Measurements from ENCODE around the gene CCDC73. TPM values are rescaled to one million over a fixed set of nuclear protein-coding genes. Genes with fewer than 3 reads are reported as not detected.
A peak's percentile ranks its signal among the peaks of the same experiment; 100 is the strongest.

Gene CCDC73
- total and polyA plus RNA-seq, 2 of the 4 experiments (the other 2 are of a cell fraction): not detected

- H3K27ac ChIP-seq (ENCODE audit: insufficient read depth, low read length): no peak within 1 kb of the TSS
- H3K4ac ChIP-seq (ENCODE audit: low read depth, low read length): no peak within 1 kb of the TSS
- H3K36me3 ChIP-seq (ENCODE audit: control insufficient read depth, insufficient read depth, low read length): no peaks in the 10 kb centered on the region
- H4K5ac ChIP-seq (ENCODE audit: low read depth, low read length): no peak within 1 kb of the TSS
- peaks cover 43% of the 10 kb centered on the region for H3K27me3 ChIP-seq (ENCODE audit: control insufficient read depth, insufficient read depth, low read length)
- no peak within 1 kb of the TSS for H2BK5ac ChIP-seq (ENCODE audit: low read depth, low read length, poor library complexity, severe bottlenecking)
- intact Hi-C loops (cut with micrococcal nuclease) (no loop called here), in situ Hi-C loops (cut with MboI; ENCODE audit: low sequenced_read_pairs) (loop anchor here (25.0 kb wide), 1 partner anchor 232 kb away; no protein-coding TSS in a partner anchor), dilution Hi-C loops (cut with HindIII; ENCODE audit: low sequenced_read_pairs, unreplicated experiment) (no loop called here)
- peaks cover 4% of the 10 kb centered on the region; the same call in 1 of the 2 replicates for H3K4me1 ChIP-seq (ENCODE audit: control insufficient read depth, insufficient read depth, low read length)
- no peak within 1 kb of the TSS for H2AK9ac ChIP-seq (replicated peaks; ENCODE audit: low read depth, low read length, poor library complexity)
- H2AK5ac ChIP-seq (ENCODE audit: low read depth, low read length): no peak within 1 kb of the TSS
- H2BK20ac ChIP-seq (ENCODE audit: low read depth, low read length): no peak within 1 kb of the TSS
- H3K56ac ChIP-seq (ENCODE audit: extremely low read depth, insufficient read depth, low read length): no peak within 1 kb of the TSS
- H2BK120ac ChIP-seq (ENCODE audit: low read depth, low read length): no peak within 1 kb of the TSS
- peak within 1 kb of the TSS; percentile 92 for H3K4me3 ChIP-seq (ENCODE audit: insufficient read depth, low read depth, low read length)
- 5% methylated on average over 56 of the region's 85 CpGs; no CpG with 5 or more reads in 1 of the 2 experiments for WGBS, 2 experiments (ENCODE audit: extremely low coverage in 2 of 2, insufficient read length in 1 of 2)
- no peak within 1 kb of the TSS for H3K23ac ChIP-seq (ENCODE audit: low read depth, low read length)
- no peak within 1 kb of the TSS; the same call in 1 of the 2 replicates for H3K9ac ChIP-seq (ENCODE audit: low read depth, low read length)
- no peaks in the 10 kb centered on the region for H3K9me3 ChIP-seq (ENCODE audit: control insufficient read depth, insufficient read depth, low read length)
- ChIA-PET CTCF (interaction anchor here (0.6 kb wide), 1 partner anchor 63 kb away, joined by 3 read pairs; no protein-coding TSS in a partner anchor), POLR2A (ENCODE audit: unreplicated experiment) (no interaction called here)
- no TSS peak for BruUV-seq (replicated peaks)
- peak within 1 kb of the TSS; percentile 95 for H3K4me2 ChIP-seq (ENCODE audit: low read depth, low read length)
- ATAC-seq (ENCODE audit: low read depth) (peak; percentile 88), DNase-seq (peak; percentile 16)
- no peak within 1 kb of the TSS for H4K91ac ChIP-seq (ENCODE audit: insufficient read depth, low read depth, low read length)
- H3K79me1 ChIP-seq (ENCODE audit: low read depth in 1 of 2, low read length in 2 of 2): no peaks in the 10 kb centered on the region
- no peaks in the 10 kb centered on the region for H3K9me1 ChIP-seq (ENCODE audit: insufficient read depth, low read length)
- H4K8ac ChIP-seq (ENCODE audit: low read depth in 2 of 2, low read length in 2 of 2): no peak within 1 kb of the TSS
- H4K20me1 ChIP-seq (ENCODE audit: insufficient read depth, low read length): no peaks in the 10 kb centered on the region
- H2BK15ac ChIP-seq (ENCODE audit: low read depth, low read length): no peak within 1 kb of the TSS
- no peak within 1 kb of the TSS for H3K14ac ChIP-seq (replicated peaks; ENCODE audit: low read depth, low read length)
- no peak for TF ChIP-seq SMC3 (IDR thresholded peaks at IDR 0.05; ENCODE audit: low read depth, low read length)
- no peak for TF ChIP-seq RAD21 (IDR thresholded peaks at IDR 0.05; ENCODE audit: low read length)
- TF ChIP-seq NFE2L2 (IDR thresholded peaks at IDR 0.05; ENCODE audit: low read depth, low read length): no peak
- TF ChIP-seq FOS (IDR thresholded peaks at IDR 0.05; ENCODE audit: low read depth, low read length): no peak
- TF ChIP-seq BHLHE40 (IDR thresholded peaks at IDR 0.05; ENCODE audit: low read depth, low read length): no peak
- no peak for TF ChIP-seq POLR2A (IDR thresholded peaks at IDR 0.05; ENCODE audit: low read depth, low read length)
- TF ChIP-seq, protein P1, sequence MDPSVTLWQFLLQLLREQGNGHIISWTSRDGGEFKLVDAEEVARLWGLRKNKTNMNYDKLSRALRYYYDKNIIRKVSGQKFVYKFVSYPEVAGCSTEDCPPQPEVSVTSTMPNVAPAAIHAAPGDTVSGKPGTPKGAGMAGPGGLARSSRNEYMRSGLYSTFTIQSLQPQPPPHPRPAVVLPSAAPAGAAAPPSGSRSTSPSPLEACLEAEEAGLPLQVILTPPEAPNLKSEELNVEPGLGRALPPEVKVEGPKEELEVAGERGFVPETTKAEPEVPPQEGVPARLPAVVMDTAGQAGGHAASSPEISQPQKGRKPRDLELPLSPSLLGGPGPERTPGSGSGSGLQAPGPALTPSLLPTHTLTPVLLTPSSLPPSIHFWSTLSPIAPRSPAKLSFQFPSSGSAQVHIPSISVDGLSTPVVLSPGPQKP (IDR thresholded peaks at IDR 0.05; ENCODE audit: borderline replicate concordance, low read depth, low read length): no peak
- TF ChIP-seq, protein P2, sequence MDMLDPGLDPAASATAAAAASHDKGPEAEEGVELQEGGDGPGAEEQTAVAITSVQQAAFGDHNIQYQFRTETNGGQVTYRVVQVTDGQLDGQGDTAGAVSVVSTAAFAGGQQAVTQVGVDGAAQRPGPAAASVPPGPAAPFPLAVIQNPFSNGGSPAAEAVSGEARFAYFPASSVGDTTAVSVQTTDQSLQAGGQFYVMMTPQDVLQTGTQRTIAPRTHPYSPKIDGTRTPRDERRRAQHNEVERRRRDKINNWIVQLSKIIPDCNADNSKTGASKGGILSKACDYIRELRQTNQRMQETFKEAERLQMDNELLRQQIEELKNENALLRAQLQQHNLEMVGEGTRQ (IDR thresholded peaks at IDR 0.05; ENCODE audit: low read depth, low read length): no peak
- no peak for TF ChIP-seq RFX5 (IDR thresholded peaks at IDR 0.05; ENCODE audit: low read depth, low read length)
- no peak for TF ChIP-seq MAZ (IDR thresholded peaks at IDR 0.05; ENCODE audit: borderline replicate concordance, low read depth, low read length)
- TF ChIP-seq MAFK (IDR thresholded peaks at IDR 0.05; ENCODE audit: low read depth, low read length): no peak
- no peak for TF ChIP-seq MXI1 (IDR thresholded peaks at IDR 0.05; ENCODE audit: borderline replicate concordance, low read depth, low read length)
- TF ChIP-seq RCOR1 (IDR thresholded peaks at IDR 0.05; ENCODE audit: insufficient replicate concordance, low read length): no peak
- H3K18ac ChIP-seq (ENCODE audit: low read depth, low read length): no peak within 1 kb of the TSS
- H2AFZ ChIP-seq (replicated peaks; ENCODE audit: low read length, poor library complexity): peak within 1 kb of the TSS; percentile 71
Measured at GRCh38 chr11:32829680-32830412, 35.4 kb upstream of the CCDC73 start, which contains the start of gene PRRG4. Gene PRRG4 (plus strand): TSS chr11:32829927. CDS start chr11:32830530, 603 bp downstream.
